HG03045 (cell line): ENCODE data around the gene TACC3.
A peak's percentile ranks its signal among the peaks of the same experiment; 100 is the strongest.
"Not testable (repeated sequence)": the region's sequence is repeated elsewhere in the genome, so short reads cannot be mapped to it uniquely, and the experiment has no call there.

Experiments used
- ATAC-seq: cut with Tn5 transposase; IDR thresholded peaks from one replicate; pipeline ENCODE4 v1.9.1; 2021; ENCODE audit warnings: mild to moderate bottlenecking, moderate library complexity; ENCODE audit not compliant: unreplicated experiment

TACC3 gene

DNA sequence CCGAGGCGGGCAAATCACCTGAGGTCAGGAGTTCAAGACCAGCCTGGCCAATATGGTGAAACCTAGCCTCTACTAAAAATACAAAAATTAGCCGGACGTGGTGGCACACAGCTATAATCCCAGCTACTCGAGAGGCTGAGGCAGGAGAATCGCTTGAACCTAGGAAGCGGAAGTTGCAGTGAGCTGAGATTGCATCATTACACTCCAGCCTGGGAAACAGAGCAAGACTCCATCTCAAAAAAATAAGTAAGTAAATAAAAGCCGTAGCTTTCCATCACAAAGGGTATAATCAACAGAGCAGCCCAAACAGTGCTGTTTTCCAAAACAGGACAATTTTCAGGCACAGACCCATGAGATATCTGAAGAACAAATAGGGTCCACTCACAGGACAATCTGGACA lies 19.6 kb upstream of the TACC3 start:
- ATAC-seq: not testable (repeated sequence)

DNA sequence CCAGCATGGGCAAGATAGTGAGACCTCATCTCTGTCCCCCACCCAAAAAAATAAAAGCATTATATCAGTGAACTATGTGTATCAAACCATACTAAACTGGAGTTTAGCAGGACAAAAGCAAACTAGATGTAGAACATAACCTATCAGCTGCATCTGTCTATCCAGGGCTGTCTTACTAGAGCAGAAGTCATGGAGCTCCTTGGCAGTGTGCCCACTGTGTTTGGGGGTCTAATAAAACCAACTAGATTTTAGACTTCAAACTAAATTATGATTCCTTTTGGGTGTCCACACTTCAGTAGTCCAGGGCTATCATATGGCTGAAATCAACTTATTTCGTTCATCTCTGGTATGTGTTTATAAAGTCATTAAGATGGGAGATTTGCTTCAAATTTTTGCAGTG lies 17.5 kb upstream of the TACC3 start:
- ATAC-seq: no peak

DNA sequence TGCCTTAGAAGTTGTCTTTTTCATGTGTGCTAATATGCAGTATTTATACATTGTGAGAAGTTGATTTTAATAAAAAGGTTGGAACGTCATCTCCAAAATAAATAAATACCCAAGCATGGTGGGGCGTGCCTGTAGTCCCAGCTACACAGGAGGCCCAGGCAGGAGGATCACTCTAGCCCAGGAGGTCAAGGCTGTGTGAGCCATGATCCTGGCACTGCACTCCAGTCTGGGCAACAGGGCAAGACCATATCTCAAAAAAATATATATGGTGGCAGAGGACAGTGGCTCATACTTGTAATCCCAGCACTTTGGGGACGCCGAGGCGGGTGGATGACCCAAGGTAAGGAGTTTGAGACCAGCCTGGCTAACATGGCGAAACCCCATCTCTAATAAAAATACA lies 15.6 kb upstream of the TACC3 start:
- no peak for ATAC-seq

- ATAC-seq: no peak
Measured at GRCh38 chr4:1706358-1706757, 15.0 kb upstream of the TACC3 start.

GRCh38 chr4:1708581-1708980 lies 12.7 kb upstream of the TACC3 start:
- no peak for ATAC-seq

DNA sequence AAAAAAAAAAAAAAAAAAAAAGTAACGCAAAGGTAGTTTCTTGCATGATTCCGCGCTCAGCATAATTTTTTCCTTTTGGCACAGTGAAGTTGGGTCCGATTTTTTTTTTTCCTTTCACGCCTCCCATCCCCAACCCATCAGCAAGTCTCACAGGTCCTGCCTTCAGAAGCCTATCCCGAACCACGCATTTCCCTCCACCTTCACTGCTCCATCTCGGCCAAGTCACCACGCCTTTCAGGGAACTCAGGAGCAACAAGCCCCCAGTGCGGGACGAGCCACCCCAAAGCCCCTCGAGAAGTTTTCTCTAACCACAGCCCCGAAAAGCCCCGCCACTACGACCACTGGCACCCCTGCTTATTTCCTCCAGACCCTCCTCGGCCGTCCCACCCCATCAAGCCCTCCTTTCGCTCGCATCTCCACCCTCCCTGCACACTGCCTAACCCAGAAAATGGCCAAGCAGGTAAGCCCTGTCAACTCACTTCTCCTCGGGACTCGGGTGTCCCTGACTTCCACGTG lies 10.2 kb upstream of the TACC3 start:
- ATAC-seq: no peak

DNA sequence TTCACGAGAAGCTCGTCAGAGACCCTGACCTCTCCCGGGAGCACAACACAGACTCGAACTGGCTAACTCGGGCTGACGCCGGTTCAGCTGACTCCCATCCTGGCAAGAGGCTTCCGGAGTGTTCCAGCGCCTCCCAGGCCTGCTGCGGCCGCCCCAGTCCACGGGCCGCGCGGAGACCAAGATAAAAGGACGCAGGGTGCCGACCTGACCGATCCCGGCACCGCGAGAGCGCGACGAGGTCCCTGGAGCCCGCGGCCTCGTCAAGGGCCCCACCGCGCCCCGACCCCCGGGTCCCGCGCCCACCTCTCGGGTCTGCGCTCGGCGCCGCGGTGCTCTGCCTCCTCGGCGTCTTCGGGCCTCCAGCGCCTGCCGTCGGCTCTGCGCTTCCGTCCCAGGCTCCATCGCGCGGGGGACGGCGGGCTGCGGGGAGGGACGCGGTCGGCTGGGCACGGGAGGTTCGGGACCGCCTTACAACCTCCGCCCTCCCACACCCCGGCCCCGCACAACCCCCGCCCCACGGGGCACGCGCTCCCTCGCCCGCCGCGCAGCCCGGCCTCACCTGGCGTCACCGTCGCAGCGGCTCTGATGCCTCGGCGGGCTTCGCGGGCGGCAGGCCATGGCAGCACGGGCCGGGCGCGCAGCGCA lies 9.6 kb upstream of the TACC3 start:
- peak; percentile 7 for ATAC-seq

DNA sequence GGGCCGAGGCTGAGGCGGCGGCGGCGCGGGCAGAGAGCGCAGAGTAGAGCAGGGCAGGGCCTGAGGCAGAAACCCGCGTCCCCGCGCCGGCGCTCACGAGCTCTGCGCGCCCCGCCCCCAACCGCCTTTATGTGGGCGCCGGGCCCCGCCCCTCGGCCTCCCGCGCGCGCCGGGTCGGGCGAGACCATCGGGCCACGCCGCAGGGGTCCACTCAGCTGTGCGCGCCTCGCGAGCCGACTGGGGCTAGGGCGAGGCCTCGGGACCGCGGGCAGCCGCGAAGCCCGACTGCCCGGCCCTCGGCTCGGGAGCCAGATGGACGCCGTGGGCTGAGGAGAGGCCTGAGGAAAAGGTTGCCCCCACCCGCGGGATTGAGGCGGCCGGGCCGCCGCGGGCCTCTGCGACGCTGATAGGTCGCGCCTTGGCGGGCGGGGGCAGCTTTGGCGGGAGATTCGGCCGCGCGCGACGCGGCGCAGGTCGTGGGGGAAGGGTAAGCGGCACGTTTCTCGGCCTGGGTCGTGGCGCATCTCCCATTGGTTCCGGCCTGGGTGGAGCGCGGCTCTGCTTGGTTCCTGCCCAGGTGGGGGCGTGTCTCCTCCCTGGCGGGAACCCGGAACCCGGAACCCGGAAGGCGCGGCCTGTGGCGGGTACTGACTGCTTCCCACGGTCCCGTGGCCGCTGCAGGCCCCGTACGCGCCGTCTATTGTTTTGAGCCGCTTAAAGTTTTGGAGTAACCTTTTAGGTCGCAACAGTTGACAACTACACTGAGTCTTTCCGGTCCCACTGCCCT lies 8.9 kb upstream of the TACC3 start, which contains the start of gene SLBP:
SLBP (minus strand) TSS at position 104 of the 787 bp plus-strand sequence. CDS start 131 bp downstream, outside the sequence.
- ATAC-seq: peak; percentile 81

GRCh38 chr4:1713003-1713851 lies 8.1 kb upstream of the TACC3 start:
- peak; percentile 2 for ATAC-seq

DNA sequence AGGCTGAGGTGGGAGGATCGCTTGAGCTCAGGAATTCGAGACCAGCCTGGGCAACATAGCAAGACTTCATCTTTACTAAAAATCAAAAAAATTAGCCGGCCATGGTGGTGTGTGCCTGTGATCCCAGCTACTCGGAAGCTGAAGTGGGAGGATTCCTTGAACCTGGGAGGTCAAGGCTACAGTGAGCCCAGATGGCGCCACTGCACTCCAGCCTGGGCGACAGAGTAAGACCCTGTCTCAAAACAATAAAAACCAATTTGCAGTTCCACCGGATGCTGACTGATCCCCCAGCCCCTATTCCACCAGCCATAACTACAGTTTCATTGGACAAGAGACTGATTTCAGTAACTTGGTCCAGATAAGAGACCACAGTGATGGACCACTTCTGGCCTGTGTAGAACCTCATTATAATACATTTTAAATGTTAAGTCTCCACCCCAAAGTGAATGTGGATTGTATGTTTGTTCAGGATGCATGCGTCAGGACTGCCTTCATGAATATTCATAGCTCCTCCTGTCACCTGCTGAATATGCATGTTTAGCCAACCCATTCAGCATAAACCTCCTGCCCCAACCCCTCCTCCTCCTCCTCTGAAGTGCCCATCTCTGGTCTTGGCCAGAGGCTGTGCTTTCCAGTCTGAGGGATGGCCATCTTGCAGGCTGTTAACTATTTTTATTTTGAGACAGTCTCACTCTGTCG lies 6.9 kb upstream of the TACC3 start:
- no peak for ATAC-seq

GRCh38 chr4:1715002-1715758 lies 6.1 kb upstream of the TACC3 start:
- no peak for ATAC-seq

DNA sequence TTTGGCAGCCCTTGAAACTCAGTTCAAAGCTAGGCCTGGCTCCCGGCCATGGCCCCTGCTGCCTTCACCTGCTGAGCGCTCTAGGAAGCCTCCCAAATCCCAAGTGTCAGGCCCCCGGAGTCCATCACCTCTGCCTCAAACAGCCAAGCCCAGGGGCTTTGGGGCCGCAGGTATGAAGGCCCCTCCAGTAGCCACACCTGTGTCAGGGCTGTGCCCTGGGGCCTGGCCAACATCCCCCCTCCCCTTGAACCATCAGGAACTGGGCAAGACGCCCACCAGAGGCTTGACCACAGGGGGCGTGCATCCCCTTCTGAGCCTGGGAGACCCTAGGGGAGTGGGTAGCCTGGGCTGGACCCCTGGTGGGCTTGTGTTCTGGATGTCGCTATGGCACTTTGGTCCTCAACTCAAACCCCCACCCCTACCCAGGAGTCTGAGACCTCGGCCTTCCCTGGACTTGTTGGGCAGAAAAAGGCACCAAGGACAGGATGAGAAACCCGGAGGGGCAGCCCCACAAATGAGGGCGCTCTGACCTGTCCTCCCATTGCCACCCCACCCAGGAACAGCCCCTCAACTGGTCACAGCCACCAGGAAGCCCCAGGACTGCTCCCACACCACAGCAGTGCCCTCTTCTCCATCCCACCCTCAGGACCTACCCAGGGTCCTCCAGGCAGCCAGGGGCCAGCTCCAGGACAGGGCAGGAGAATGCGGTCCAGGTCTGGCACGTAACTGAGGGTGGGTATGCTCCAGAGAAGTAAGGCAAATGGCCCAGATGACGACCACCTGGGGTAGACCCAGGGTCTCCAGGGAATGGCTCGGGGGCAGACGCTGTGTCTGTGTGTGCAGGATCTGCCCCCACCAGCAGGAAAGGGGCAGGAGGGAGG lies 5.0 kb upstream of the TACC3 start:
- ATAC-seq: no peak

- no peak for ATAC-seq
Measured at GRCh38 chr4:1717129-1718094, 3.9 kb upstream of the TACC3 start.

GRCh38 chr4:1718095-1718850 lies 3.0 kb upstream of the TACC3 start:
- no peak for ATAC-seq

GRCh38 chr4:1720163-1720983 lies 948 bp upstream of the TACC3 start:
- ATAC-seq: peak; percentile 17
